HepG2 (cell line): Measurements from ENCODE around the gene INO80B. TPM values are rescaled to one million over a fixed set of nuclear protein-coding genes. Genes with fewer than 3 reads are reported as not detected.
A peak's percentile ranks its signal among the peaks of the same experiment; 100 is the strongest.

Experiments
- ASH2L ChIP-seq: fragments of 300-600, 200-600 bp; sonication (generic); IDR thresholded peaks from 2 replicates; pipeline ENCODE4 v1.7.0; 2017; ENCODE audit warnings: low read depth, mild to moderate bottlenecking, moderate library complexity, mixed read lengths, low read length; ENCODE audit not compliant: insufficient read length
- MAZ ChIP-seq, 2 experiments: sonication (generic) in 1 of 2; formaldehyde crosslinking in 1 of 2; IDR thresholded peaks; 2 replicates each; pipeline versions ENCODE4 v1.5.0 to v1.6.1; 2012 to 2020; ENCODE audit warnings: low read depth in 2 of 2, mild to moderate bottlenecking in 2 of 2, borderline replicate concordance in 1 of 2, improper control_type of control experiment in 1 of 2, low read length in 1 of 2, missing genetic modification reagents in 1 of 2, moderate library complexity in 1 of 2
- NFE2L1 ChIP-seq: sonication (generic); formaldehyde crosslinking; IDR thresholded peaks from 2 replicates; pipeline ENCODE4 v1.4.0; 2020; ENCODE audit warnings: missing genetic modification reagents, mild to moderate bottlenecking, borderline replicate concordance
- NKX3-1 ChIP-seq: sonication (generic); formaldehyde crosslinking; IDR thresholded peaks from 2 replicates; pipeline ENCODE4 v1.5.0; 2020; ENCODE audit warnings: missing genetic modification reagents
- STAT6 ChIP-seq: sonication (generic); formaldehyde crosslinking; IDR thresholded peaks from 2 replicates; pipeline ENCODE4 v1.4.0; 2020; ENCODE audit warnings: missing genetic modification reagents, mild to moderate bottlenecking, borderline replicate concordance
- TCF7 ChIP-seq: sonication (generic); IDR thresholded peaks from 2 replicates; pipeline ENCODE4 v1.6.1; 2016; ENCODE audit warnings: antibody characterized with exemption, low read depth
- ZEB1 ChIP-seq: IDR thresholded peaks from 2 replicates; pipeline ENCODE4 v1.6.1; 2012; ENCODE audit warnings: mild to moderate bottlenecking, low read depth, inconsistent platforms; ENCODE audit not compliant: insufficient replicate concordance
- ZNF564 ChIP-seq: sonication (generic); formaldehyde crosslinking; IDR thresholded peaks from 2 replicates; pipeline ENCODE4 v1.8.1; 2023; ENCODE audit warnings: mild to moderate bottlenecking, missing genetic modification reagents
- ZSCAN9 ChIP-seq: IDR thresholded peaks from 2 replicates; pipeline ENCODE4 v1.6.1; 2016; ENCODE audit warnings: borderline replicate concordance
- polyA plus RNA-seq, 8 experiments: library from polyadenylated mRNA; depleted of rRNA in 3 of 8; stranded (reverse) in 7 of 8; unstranded in 1 of 8; fragments of >200 nt; fragmentation: Illumina TruSeq in 4 of 8; extraction: Trizol in 4 of 8; gene quantifications; 2 replicates each; pipeline versions ENCODE4 v1.2.1 to v1.2.3, GENCODE V29; 2011 to 2016; ENCODE audit warnings: low read depth in 4 of 8, missing spikeins in 1 of 8, mixed read lengths in 1 of 8; ENCODE audit not compliant: insufficient read depth in 1 of 8
- total RNA-seq, 5 experiments: library from RNA; depleted of rRNA; stranded (reverse); fragments of >200 nt; fragmentation: Illumina TruSeq; extraction: Trizol; gene quantifications; 2 replicates each; pipeline ENCODE4 v1.2.3, GENCODE V29; 2016; ENCODE audit warnings: low read depth in 1 of 5
- TF ChIP-seq, protein P1 (sequence below): sonication (generic); formaldehyde crosslinking; IDR thresholded peaks from 2 replicates; pipeline ENCODE4 v1.8.0; 2022; ENCODE audit warnings: mild to moderate bottlenecking, missing genetic modification reagents, moderate library complexity
- TF ChIP-seq, protein P2 (sequence below): sonication (generic); formaldehyde crosslinking; IDR thresholded peaks from 2 replicates; pipeline ENCODE4 v1.4.0; 2020; ENCODE audit warnings: missing genetic modification reagents, borderline replicate concordance
- TF ChIP-seq, protein P3 (sequence below): IDR thresholded peaks from 2 replicates; pipeline ENCODE4 v1.6.1; 2016; ENCODE audit warnings: low read depth, control low read depth
- TF ChIP-seq, protein P4 (sequence below): sonication (generic); formaldehyde crosslinking; IDR thresholded peaks from 2 replicates; pipeline ENCODE4 v1.9.0; 2021; ENCODE audit warnings: mild to moderate bottlenecking, missing genetic modification reagents

Gene INO80B
- total and polyA plus RNA-seq, 2 of the 13 experiments (the other 11 are each of a cell fraction or from before 2014, with no cell fraction given) = 6.2 to 14.5 TPM

DNA sequence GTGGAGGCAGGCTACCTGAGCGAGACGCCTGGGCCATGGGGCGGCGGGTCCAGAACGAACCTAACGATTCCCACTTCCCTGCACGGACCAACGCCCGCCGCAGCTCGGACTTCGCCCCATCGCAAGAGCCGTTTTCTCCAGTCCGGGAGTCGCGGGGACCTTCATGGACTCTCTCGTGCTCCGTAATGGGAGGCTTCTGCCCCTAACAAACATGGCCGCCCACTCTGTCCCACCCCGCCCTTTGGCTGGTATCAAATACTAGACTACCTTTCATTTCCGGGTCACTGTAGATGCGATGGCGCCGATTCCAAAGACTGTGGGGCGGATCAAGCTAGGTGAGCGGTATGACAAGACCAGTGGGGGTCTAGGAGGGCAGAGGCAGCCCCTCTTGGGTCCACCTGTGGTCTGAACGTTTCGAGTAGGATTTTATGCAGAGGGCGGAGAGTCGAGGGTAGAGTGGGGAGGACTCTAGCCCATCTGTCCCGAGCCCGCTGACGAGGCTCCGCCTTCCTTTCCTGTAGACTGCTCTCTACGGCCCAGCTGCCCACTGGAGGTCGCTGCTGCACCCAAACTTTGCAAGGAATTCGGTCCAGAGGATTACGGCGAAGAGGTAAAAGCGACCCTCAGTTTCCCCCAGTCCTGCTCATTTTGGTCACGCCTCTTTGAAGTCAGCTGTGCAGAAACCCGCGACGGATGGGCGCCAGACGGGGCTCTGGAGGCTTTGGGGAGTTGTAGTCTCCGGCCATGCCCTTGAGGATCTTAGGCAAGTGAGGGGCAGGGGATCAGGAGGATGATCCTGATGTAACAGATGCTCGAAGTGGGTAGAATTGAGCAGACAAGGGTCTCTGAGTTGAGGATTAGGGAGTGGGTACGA, 28.2 kb downstream of the INO80B start, which contains the start of the genes CCDC142 and TTC31 (continued):
- TF ChIP-seq, protein P1, sequence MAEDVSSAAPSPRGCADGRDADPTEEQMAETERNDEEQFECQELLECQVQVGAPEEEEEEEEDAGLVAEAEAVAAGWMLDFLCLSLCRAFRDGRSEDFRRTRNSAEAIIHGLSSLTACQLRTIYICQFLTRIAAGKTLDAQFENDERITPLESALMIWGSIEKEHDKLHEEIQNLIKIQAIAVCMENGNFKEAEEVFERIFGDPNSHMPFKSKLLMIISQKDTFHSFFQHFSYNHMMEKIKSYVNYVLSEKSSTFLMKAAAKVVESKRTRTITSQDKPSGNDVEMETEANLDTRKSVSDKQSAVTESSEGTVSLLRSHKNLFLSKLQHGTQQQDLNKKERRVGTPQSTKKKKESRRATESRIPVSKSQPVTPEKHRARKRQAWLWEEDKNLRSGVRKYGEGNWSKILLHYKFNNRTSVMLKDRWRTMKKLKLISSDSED (CRISPR knock-in tag) = no peak
- TF ChIP-seq ZNF564 (peak; percentile 79; the same call in 1 of the 2 replicates), NFE2L1 (peak; percentile 57; the same call in 1 of the 2 replicates), ZEB1 (peak; percentile 33), MAZ (IDR thresholded peaks at IDR 0.05; ENCODE audit: borderline replicate concordance, low read depth, low read length) (peak; percentile 72; the same call in 1 of the 2 replicates), MAZ (CRISPR knock-in tag; IDR thresholded peaks at IDR 0.05; ENCODE audit: low read depth) (peak; percentile 94), ASH2L (peak; percentile 94), NKX3-1 (CRISPR knock-in tag) (0 out of 2 replicates have a peak, but pooled peaks have one; percentile 73), ZSCAN9 (CRISPR knock-in tag) (no peak; the same call in 1 of the 2 replicates), TCF7 (0 out of 2 replicates have a peak, but pooled peaks have one; percentile 32), STAT6 (CRISPR knock-in tag) (peak; percentile 97)
- TF ChIP-seq, protein P2, sequence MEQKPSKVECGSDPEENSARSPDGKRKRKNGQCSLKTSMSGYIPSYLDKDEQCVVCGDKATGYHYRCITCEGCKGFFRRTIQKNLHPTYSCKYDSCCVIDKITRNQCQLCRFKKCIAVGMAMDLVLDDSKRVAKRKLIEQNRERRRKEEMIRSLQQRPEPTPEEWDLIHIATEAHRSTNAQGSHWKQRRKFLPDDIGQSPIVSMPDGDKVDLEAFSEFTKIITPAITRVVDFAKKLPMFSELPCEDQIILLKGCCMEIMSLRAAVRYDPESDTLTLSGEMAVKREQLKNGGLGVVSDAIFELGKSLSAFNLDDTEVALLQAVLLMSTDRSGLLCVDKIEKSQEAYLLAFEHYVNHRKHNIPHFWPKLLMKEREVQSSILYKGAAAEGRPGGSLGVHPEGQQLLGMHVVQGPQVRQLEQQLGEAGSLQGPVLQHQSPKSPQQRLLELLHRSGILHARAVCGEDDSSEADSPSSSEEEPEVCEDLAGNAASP (CRISPR knock-in tag) = peak; percentile 77
- TF ChIP-seq, protein P3, sequence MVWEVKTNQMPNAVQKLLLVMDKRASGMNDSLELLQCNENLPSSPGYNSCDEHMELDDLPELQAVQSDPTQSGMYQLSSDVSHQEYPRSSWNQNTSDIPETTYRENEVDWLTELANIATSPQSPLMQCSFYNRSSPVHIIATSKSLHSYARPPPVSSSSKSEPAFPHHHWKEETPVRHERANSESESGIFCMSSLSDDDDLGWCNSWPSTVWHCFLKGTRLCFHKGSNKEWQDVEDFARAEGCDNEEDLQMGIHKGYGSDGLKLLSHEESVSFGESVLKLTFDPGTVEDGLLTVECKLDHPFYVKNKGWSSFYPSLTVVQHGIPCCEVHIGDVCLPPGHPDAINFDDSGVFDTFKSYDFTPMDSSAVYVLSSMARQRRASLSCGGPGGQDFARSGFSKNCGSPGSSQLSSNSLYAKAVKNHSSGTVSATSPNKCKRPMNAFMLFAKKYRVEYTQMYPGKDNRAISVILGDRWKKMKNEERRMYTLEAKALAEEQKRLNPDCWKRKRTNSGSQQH (CRISPR knock-in tag) = peak; percentile 86
- TF ChIP-seq, protein P4, sequence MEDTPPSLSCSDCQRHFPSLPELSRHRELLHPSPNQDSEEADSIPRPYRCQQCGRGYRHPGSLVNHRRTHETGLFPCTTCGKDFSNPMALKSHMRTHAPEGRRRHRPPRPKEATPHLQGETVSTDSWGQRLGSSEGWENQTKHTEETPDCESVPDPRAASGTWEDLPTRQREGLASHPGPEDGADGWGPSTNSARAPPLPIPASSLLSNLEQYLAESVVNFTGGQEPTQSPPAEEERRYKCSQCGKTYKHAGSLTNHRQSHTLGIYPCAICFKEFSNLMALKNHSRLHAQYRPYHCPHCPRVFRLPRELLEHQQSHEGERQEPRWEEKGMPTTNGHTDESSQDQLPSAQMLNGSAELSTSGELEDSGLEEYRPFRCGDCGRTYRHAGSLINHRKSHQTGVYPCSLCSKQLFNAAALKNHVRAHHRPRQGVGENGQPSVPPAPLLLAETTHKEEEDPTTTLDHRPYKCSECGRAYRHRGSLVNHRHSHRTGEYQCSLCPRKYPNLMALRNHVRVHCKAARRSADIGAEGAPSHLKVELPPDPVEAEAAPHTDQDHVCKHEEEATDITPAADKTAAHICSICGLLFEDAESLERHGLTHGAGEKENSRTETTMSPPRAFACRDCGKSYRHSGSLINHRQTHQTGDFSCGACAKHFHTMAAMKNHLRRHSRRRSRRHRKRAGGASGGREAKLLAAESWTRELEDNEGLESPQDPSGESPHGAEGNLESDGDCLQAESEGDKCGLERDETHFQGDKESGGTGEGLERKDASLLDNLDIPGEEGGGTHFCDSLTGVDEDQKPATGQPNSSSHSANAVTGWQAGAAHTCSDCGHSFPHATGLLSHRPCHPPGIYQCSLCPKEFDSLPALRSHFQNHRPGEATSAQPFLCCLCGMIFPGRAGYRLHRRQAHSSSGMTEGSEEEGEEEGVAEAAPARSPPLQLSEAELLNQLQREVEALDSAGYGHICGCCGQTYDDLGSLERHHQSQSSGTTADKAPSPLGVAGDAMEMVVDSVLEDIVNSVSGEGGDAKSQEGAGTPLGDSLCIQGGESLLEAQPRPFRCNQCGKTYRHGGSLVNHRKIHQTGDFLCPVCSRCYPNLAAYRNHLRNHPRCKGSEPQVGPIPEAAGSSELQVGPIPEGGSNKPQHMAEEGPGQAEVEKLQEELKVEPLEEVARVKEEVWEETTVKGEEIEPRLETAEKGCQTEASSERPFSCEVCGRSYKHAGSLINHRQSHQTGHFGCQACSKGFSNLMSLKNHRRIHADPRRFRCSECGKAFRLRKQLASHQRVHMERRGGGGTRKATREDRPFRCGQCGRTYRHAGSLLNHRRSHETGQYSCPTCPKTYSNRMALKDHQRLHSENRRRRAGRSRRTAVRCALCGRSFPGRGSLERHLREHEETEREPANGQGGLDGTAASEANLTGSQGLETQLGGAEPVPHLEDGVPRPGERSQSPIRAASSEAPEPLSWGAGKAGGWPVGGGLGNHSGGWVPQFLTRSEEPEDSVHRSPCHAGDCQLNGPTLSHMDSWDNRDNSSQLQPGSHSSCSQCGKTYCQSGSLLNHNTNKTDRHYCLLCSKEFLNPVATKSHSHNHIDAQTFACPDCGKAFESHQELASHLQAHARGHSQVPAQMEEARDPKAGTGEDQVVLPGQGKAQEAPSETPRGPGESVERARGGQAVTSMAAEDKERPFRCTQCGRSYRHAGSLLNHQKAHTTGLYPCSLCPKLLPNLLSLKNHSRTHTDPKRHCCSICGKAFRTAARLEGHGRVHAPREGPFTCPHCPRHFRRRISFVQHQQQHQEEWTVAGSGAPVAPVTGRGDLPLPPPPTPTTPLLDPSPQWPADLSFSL = no peak
